Dendritic cell treated with granulocyte-macrophage colony-stimulating factor and Interleukin-4, amounts not matched to agents 40 ng/mL and 50 ng/mL, for 4 days (primary cell): Measurements from ENCODE around the gene PUS3.

Experiments
- H3K27ac Mint-ChIP-seq: one replicate; pipeline ENCODE4 v1.8.0; 2022; ENCODE audit warnings: mild to moderate bottlenecking, mixed read lengths
- H3K27me3 Mint-ChIP-seq: one replicate; pipeline ENCODE4 v1.8.0; 2022; ENCODE audit warnings: mild to moderate bottlenecking, mixed read lengths
- H3K36me3 Mint-ChIP-seq: one replicate; pipeline ENCODE4 v1.8.0; 2022; ENCODE audit warnings: low read depth, mixed read lengths
- H3K4me1 Mint-ChIP-seq: one replicate; pipeline ENCODE4 v1.8.0; 2022; ENCODE audit warnings: low read depth, mixed read lengths
- H3K4me3 Mint-ChIP-seq: one replicate; pipeline ENCODE4 v1.8.0; 2022; ENCODE audit warnings: mild to moderate bottlenecking, moderate library complexity, mixed read lengths
- H3K9me3 Mint-ChIP-seq: one replicate; pipeline ENCODE4 v1.8.0; 2022; ENCODE audit warnings: mixed read lengths
- intact Hi-C: fragments of 100-400 bp; cut with micrococcal nuclease; formaldehyde crosslinking; loops from one replicate; pipeline ENCODE4 v1.15.0; 2022

PUS3 gene

DNA sequence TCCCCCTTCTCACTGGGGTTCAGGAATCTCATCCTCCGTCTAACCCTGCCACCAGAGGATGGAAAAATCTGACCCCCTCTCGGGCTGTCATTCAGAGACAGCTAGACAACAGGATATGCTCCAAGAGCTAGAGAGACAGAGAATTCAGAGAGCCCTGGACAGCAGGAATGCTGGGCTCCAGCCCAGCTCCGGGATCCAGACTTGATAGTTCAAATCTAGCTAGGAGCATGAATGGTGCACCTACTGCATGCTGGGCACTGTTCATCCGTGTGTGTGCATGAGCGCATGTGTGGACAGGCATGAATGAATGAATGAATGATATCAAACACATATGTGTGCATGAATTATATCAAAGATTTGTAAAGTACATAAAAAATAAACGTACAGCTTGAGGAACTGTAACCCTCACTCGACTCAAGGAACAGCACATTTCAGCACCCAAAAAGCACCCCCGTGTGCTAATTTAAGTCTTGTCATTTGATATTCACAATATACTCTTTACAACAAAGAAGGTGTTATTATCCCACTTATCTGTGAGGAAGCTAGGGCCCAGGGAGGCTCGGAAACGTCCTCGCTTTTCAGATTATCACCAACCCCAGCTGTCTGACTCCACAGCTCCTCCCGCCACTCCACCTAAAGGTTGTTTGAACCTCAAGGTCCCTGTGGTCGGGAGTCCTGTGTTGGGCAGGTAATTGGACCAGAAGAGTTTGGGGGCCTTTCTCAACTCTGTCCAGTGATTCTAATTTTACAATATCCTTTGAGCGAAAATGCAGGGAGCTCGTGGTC, 42.2 kb upstream of the PUS3 start:
- no peaks in the 10 kb centered on the region for H3K9me3 Mint-ChIP-seq
- no peaks in the 10 kb centered on the region for H3K36me3 Mint-ChIP-seq
- no peaks in the 10 kb centered on the region for H3K4me1 Mint-ChIP-seq
- peaks cover 3% of the 10 kb centered on the region for H3K27me3 Mint-ChIP-seq
- H3K27ac Mint-ChIP-seq = no peak overlapping the region
- no peak overlapping the region for H3K4me3 Mint-ChIP-seq
- intact Hi-C loops = no loop called here

GRCh38 chr11:125944350-125945010, 41.5 kb upstream of the PUS3 start:
- Mint-ChIP-seq H3K9me3 (no peaks in the 10 kb centered on the region), H3K27ac (no peak overlapping the region), H3K27me3 (peaks cover 3% of the 10 kb centered on the region), H3K4me1 (no peaks in the 10 kb centered on the region), H3K4me3 (no peak overlapping the region), H3K36me3 (no peaks in the 10 kb centered on the region)
- intact Hi-C loops = loop anchor here (5.0 kb wide), 1 partner anchor 248 kb away; no protein-coding TSS in a partner anchor

GRCh38 chr11:125943661-125944349, 40.8 kb upstream of the PUS3 start:
- Mint-ChIP-seq H3K36me3 (no peaks in the 10 kb centered on the region), H3K4me3 (no peak overlapping the region), H3K9me3 (no peaks in the 10 kb centered on the region), H3K27me3 (peaks cover 3% of the 10 kb centered on the region), H3K4me1 (no peaks in the 10 kb centered on the region), H3K27ac (no peak overlapping the region)
- intact Hi-C loops = loop anchor here (5.0 kb wide), 1 partner anchor 248 kb away; no protein-coding TSS in a partner anchor

DNA sequence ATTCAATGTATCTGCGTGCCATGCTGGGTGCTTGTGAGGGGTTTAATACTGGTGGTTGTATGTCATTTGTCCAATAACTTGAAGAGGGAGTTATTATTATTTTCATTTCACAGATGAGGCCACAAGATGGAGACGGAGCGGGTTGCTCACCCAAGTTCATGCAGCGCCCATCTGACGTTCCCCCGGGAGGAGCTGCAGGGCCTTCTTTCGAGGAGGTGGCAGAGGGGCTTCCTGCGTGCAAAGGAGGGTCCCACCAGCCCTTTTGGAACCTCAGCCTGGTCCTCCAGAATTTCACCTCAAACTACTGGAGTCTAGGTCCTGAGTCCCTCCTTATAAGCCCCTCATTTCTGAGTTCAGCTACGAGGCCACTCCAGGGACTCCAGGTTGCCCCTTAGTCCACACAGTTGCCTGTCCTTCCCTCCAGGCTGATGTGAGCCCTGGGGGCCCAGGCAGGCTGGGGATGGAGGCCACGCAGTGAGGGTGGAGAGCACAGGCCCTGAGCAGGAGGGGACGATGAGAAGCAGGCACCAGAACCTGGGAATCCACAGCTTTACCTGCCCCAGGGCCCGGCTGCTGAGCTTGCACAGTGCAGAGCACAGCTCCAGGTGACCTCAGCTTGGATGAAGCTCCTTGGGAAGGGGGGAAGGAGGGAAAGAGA, 39.9 kb upstream of the PUS3 start:
- Mint-ChIP-seq H3K27ac (no peak overlapping the region), H3K9me3 (no peaks in the 10 kb centered on the region), H3K4me1 (no peaks in the 10 kb centered on the region), H3K36me3 (no peaks in the 10 kb centered on the region), H3K4me3 (no peak overlapping the region), H3K27me3 (peaks cover 3% of the 10 kb centered on the region)
- intact Hi-C loops = loop anchor here (5.0 kb wide), 1 partner anchor 249 kb away; no protein-coding TSS in a partner anchor

DNA sequence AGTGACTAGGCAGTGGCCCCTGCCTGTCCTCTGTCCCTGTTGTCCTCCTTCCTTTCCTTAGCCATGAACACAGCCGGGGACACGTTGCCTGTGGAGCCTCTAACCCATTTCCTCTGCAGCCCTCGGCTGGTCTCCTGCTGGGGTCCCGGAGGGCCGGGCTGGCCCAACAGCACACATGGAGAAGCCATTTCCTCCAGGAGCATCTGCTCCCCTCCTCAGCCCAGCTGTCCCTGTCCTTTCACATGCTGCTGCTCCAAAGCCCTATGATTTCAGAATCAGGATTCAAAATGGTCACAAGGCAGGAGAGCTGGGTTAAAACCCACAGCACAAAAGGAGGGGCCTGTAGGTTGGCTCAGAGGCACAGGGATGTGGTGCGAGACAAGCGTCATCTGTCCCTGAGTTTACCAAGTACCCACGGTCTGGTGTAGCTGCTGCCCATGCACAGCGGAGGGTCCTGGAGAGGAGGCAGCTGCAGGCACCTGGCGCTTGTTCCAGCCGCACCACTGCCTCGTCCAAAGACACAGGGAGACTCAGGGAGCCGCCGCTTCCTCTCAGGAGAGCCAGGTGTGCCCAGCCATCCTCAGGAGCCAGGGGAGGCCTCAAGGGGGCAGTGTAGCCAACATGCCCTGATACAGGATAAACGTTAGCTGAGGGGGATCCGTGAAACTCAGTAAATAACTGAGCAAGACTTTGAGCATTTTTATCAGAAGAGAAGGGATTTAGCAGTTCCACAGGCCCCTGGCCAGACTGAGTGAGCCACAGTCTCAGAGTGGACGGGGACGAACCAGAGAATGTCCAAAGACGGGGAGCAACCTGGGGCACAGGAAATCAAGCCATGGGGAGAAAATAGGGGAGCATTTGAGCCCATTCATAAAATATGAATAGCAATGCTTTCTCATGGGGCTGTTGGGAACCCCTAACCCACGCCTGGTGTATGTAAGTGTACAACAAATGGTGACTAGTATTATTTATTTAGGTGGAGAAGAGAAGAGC, 38.9 kb upstream of the PUS3 start:
- H3K27ac Mint-ChIP-seq = no peak overlapping the region

DNA sequence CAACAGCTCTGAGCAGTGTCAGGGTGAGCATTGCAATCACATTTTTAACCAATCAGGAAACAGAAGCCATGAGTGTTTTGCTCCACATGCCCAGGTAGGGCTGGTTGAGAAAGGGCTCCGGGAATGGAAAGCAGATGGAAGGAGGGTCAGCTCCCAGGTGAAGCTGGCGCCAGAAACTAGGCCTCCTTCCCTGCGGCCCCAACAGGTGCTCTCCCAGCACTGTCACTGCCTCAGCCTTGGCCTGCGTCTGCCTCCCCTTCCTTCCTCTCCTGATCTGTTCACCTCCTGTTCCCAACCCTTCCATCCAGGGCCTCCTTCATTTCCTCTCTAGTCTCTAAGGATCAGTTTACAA, 38.2 kb upstream of the PUS3 start:
- H3K4me3 Mint-ChIP-seq = no peak overlapping the region
- no peak overlapping the region for H3K27ac Mint-ChIP-seq
- no peaks in the 10 kb centered on the region for H3K36me3 Mint-ChIP-seq
- intact Hi-C loops = loop anchor here (5.0 kb wide), 1 partner anchor 251 kb away; no protein-coding TSS in a partner anchor
- no peaks in the 10 kb centered on the region for H3K9me3 Mint-ChIP-seq
- H3K27me3 Mint-ChIP-seq = peaks cover 3% of the 10 kb centered on the region
- no peaks in the 10 kb centered on the region for H3K4me1 Mint-ChIP-seq

More for the DNA sequence above, 38.9 kb upstream of the PUS3 start:
- intact Hi-C loops = loop anchor here (5.0 kb wide), 1 partner anchor 250 kb away; no protein-coding TSS in a partner anchor
- Mint-ChIP-seq H3K4me1 (no peaks in the 10 kb centered on the region), H3K9me3 (no peaks in the 10 kb centered on the region), H3K4me3 (no peak overlapping the region), H3K27me3 (peaks cover 3% of the 10 kb centered on the region), H3K36me3 (no peaks in the 10 kb centered on the region)

GRCh38 chr11:125940145-125940544, 37.1 kb upstream of the PUS3 start:
- no peaks in the 10 kb centered on the region for H3K4me1 Mint-ChIP-seq
- H3K4me3 Mint-ChIP-seq = no peak overlapping the region
- no peaks in the 10 kb centered on the region for H3K36me3 Mint-ChIP-seq
- no peaks in the 10 kb centered on the region for H3K9me3 Mint-ChIP-seq
- peaks cover 3% of the 10 kb centered on the region for H3K27me3 Mint-ChIP-seq
- no peak overlapping the region for H3K27ac Mint-ChIP-seq
- intact Hi-C loops = loop anchor here (5.0 kb wide), 1 partner anchor 252 kb away; no protein-coding TSS in a partner anchor

DNA sequence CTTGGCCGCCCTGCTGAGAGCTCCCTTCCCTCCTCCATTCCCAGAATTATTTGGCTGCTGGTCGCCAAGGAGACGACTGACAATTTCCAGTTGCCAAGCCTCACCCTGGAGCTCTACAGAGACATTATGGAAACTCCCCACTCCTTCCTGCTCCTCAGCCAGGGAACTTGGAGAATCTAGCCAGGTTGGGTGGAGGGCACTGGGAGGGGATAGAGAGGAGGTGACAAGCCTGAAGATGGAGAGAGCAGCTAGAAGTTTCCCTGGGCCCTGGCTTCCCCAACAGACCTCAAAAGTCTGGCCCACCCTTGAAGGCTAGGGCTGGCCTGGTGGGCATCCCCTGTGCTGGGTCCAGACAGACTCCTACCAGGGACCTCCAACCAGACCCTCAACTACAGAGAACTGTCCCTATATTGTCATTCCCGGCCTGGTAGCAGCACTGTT, 36.1 kb upstream of the PUS3 start:
- Mint-ChIP-seq H3K9me3 (no peaks in the 10 kb centered on the region), H3K36me3 (no peaks in the 10 kb centered on the region), H3K4me1 (no peaks in the 10 kb centered on the region), H3K4me3 (no peak overlapping the region), H3K27me3 (no peaks in the 10 kb centered on the region), H3K27ac (no peak overlapping the region)
- intact Hi-C loops = no loop called here

DNA sequence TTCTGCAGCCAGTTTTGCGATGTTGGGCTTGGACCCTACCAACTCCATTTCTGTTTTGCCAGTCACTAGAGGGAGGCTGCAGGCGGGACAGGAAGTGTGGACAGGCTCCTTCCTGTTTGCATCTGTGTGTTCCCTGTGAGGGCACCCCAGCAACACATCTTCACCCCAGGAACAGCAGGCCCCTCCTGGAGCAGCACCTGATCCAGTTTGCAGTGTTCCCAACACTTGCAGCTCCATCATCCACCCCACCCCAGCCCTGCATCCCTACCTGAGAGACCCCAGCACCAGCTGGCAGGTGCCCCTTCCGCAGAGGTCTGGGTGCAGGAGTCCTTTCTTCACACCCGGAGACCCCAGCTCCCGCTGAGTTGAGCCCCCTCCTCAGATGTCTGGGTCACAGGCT, 35.4 kb upstream of the PUS3 start:
- no peak overlapping the region for H3K4me3 Mint-ChIP-seq
- no peaks in the 10 kb centered on the region for H3K4me1 Mint-ChIP-seq
- no peaks in the 10 kb centered on the region for H3K9me3 Mint-ChIP-seq
- no peak overlapping the region for H3K27ac Mint-ChIP-seq
- no peaks in the 10 kb centered on the region for H3K36me3 Mint-ChIP-seq
- H3K27me3 Mint-ChIP-seq = no peaks in the 10 kb centered on the region
- intact Hi-C loops = no loop called here

- H3K27me3 Mint-ChIP-seq = no peaks in the 10 kb centered on the region
- H3K36me3 Mint-ChIP-seq = no peaks in the 10 kb centered on the region
- no peaks in the 10 kb centered on the region for H3K9me3 Mint-ChIP-seq
- intact Hi-C loops = no loop called here
- no peak overlapping the region for H3K27ac Mint-ChIP-seq
- H3K4me3 Mint-ChIP-seq = no peak overlapping the region
- no peaks in the 10 kb centered on the region for H3K4me1 Mint-ChIP-seq
These were observed 32.7 kb upstream of the PUS3 start for GRCh38 chr11:125935618-125936199.

GRCh38 chr11:125935056-125935455, 32.0 kb upstream of the PUS3 start:
- intact Hi-C loops = no loop called here
- Mint-ChIP-seq H3K27ac (no peak overlapping the region), H3K36me3 (no peaks in the 10 kb centered on the region), H3K4me1 (peaks cover 2% of the 10 kb centered on the region), H3K4me3 (no peak overlapping the region), H3K27me3 (no peaks in the 10 kb centered on the region), H3K9me3 (no peaks in the 10 kb centered on the region)

DNA sequence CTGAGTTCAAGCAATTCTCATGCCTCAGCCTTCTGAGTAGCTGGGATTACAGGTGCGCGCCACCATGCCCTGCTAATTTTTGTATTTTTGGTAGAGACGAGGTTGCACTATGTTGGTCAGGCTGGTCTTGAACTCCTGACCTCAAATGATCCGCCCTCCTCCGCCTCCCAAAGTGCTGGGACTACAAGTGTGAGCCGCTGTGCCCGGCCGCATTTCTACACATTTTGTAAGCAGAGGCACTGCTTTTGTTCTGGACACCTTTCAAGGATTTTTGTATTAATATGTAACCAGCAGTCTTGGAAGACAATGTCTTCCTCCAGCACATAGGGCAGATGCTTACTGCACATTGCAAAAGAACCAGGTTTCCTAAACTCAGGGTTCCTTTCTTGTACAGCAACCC, 31.5 kb upstream of the PUS3 start:
- peaks cover 8% of the 10 kb centered on the region for H3K4me1 Mint-ChIP-seq
- no peak overlapping the region for H3K27ac Mint-ChIP-seq
- H3K27me3 Mint-ChIP-seq = no peaks in the 10 kb centered on the region
- H3K36me3 Mint-ChIP-seq = no peaks in the 10 kb centered on the region
- H3K4me3 Mint-ChIP-seq = no peak overlapping the region
- no peaks in the 10 kb centered on the region for H3K9me3 Mint-ChIP-seq
- intact Hi-C loops = no loop called here
